Endothelial cell of umbilical vein (primary cell): Measurements from ENCODE around the gene TSSK6. TPM values are rescaled to one million over a fixed set of nuclear protein-coding genes. Genes with fewer than 3 reads are reported as not detected.

Experiments used
- BruUV-seq: library from RNA; stranded (reverse); fragments of 400-500 nt; replicated peaks from 2 replicates; lab custom pipeline; 2021; lab: Mats Ljungman, UMichigan
- CTCF ChIA-PET: fragments of 300-600, 350-600 bp; sonication (Branson Sonifier 250); formaldehyde crosslinking; loops from one replicate; lab custom pipeline; 2021; ENCODE audit warnings: antibody characterized with exemption, inconsistent platforms; lab: Charles Lee
- POLR2A ChIA-PET: fragments of 300-600, 350-600 bp; sonication (Branson Sonifier 250); formaldehyde crosslinking; loops from one replicate; lab custom pipeline; 2021; ENCODE audit warnings: antibody characterized with exemption, inconsistent platforms; lab: Charles Lee
- DNase-seq: peaks from one replicate; pipeline ENCODE4 v3.0.0-alpha.2; 2011; ENCODE audit warnings: low read depth, low spot score
- FAIRE-seq: peaks from 2 replicates; lab custom pipeline; 2011; peaks lifted over from hg19 to GRCh38; lab: Jason Lieb, UNC
- H2AFZ ChIP-seq: 2 replicates; pipeline ENCODE4 v1.6.0; 2012; ENCODE audit warnings: low read depth, low read length, control low read depth, inconsistent platforms
- H3K27ac ChIP-seq: 2 replicates; pipeline ENCODE4 v1.5.1; 2011; ENCODE audit warnings: low read depth, mild to moderate bottlenecking, control low read depth, low read length, moderate library complexity; ENCODE audit not compliant: insufficient read depth
- H3K27me3 ChIP-seq, 2 experiments: 2 replicates each; pipeline versions ENCODE4 v1.6.0 to v1.6.1; 2011; ENCODE audit warnings: low read length in 2 of 2, mixed read lengths in 1 of 2; ENCODE audit not compliant: control insufficient read depth in 2 of 2, insufficient read depth in 2 of 2
- H3K36me3 ChIP-seq, 2 experiments: 2 replicates in 1 of 2; 3 replicates in 1 of 2; pipeline ENCODE4 v1.5.1; 2011; ENCODE audit warnings: low read length in 2 of 2, mild to moderate bottlenecking in 1 of 2, moderate library complexity in 1 of 2; ENCODE audit not compliant: control insufficient read depth in 2 of 2, insufficient read depth in 2 of 2; ENCODE audit errors: extremely low read depth in 1 of 2
- H3K4me1 ChIP-seq: 3 replicates; pipeline ENCODE4 v1.5.1; 2011; ENCODE audit warnings: mild to moderate bottlenecking, low read length; ENCODE audit not compliant: control insufficient read depth, insufficient read depth; ENCODE audit errors: extremely low read depth
- H3K4me2 ChIP-seq: 2 replicates; pipeline ENCODE4 v1.6.1; 2011; ENCODE audit warnings: low read length, control low read depth, mixed read lengths; ENCODE audit not compliant: insufficient read depth
- H3K4me3 ChIP-seq, 3 experiments: fragments of 200-600 bp in 1 of 3; sonication (generic), shearing (Covaris generic) in 1 of 3; replicated peaks in 1 of 3; 2 replicates each; pipeline ENCODE4 v1.5.1; 2011 to 2016; ENCODE audit warnings: control low read depth in 3 of 3, low read length in 3 of 3, mild to moderate bottlenecking in 2 of 3, inconsistent platforms in 1 of 3, low read depth in 1 of 3, moderate library complexity in 1 of 3; ENCODE audit not compliant: insufficient read depth in 1 of 3
- H3K79me2 ChIP-seq: 2 replicates; pipeline ENCODE4 v1.6.0; 2012; ENCODE audit warnings: low read length, inconsistent platforms; ENCODE audit not compliant: control insufficient read depth, insufficient read depth
- H3K9ac ChIP-seq: replicated peaks from 2 replicates; pipeline ENCODE3; 2011; ENCODE audit warnings: low read length, control low read depth; ENCODE audit not compliant: insufficient read depth; ENCODE audit errors: extremely low read depth
- H3K9me1 ChIP-seq: replicated peaks from 3 replicates; pipeline ENCODE4 v1.6.0; 2011; ENCODE audit warnings: mild to moderate bottlenecking, low read length; ENCODE audit not compliant: control insufficient read depth, insufficient read depth; ENCODE audit errors: extremely low read depth
- H3K9me3 ChIP-seq: replicated peaks from 2 replicates; pipeline ENCODE4 v1.5.1; 2012; ENCODE audit warnings: low read length, inconsistent platforms; ENCODE audit not compliant: control insufficient read depth, insufficient read depth
- H4K20me1 ChIP-seq: replicated peaks from 2 replicates; pipeline ENCODE3; 2011; ENCODE audit warnings: mild to moderate bottlenecking, low read length; ENCODE audit not compliant: control insufficient read depth, insufficient read depth; ENCODE audit errors: extremely low read depth
- CTCF ChIP-seq, 2 donors: IDR thresholded peaks; 1 replicate in 1 of 2; 2 replicates in 1 of 2; pipeline ENCODE4 v1.5.1; 2011; ENCODE audit warnings: low read length in 2 of 2, mild to moderate bottlenecking in 2 of 2, moderate library complexity in 2 of 2, control low read depth in 1 of 2, inconsistent platforms in 1 of 2, low read depth in 1 of 2; ENCODE audit not compliant: insufficient read depth in 1 of 2; ENCODE audit errors: extremely low read depth in 1 of 2
- EZH2 ChIP-seq: IDR thresholded peaks from 2 replicates; pipeline ENCODE4 v1.6.1; 2012; ENCODE audit warnings: borderline replicate concordance, low read depth, mild to moderate bottlenecking, moderate library complexity, low read length, inconsistent platforms; ENCODE audit not compliant: severe bottlenecking
- FOS ChIP-seq: IDR thresholded peaks from 2 replicates; pipeline ENCODE4 v1.6.1; 2011; ENCODE audit warnings: mild to moderate bottlenecking, low read length, moderate library complexity, borderline replicate concordance; ENCODE audit not compliant: insufficient read depth
- GATA2 ChIP-seq: IDR thresholded peaks from 2 replicates; pipeline ENCODE4 v1.7.0; 2011; ENCODE audit warnings: low read depth, mild to moderate bottlenecking, moderate library complexity, mixed read lengths, low read length; ENCODE audit not compliant: insufficient read length, insufficient read depth
- JUN ChIP-seq: IDR thresholded peaks from 2 replicates; pipeline ENCODE4 v1.6.1; 2011; ENCODE audit warnings: borderline replicate concordance, low read depth; ENCODE audit not compliant: insufficient read length, insufficient read depth
- MAX ChIP-seq: IDR thresholded peaks from 2 replicates; pipeline ENCODE4 v1.6.1; 2011; ENCODE audit not compliant: insufficient read depth, insufficient read length
- MYC ChIP-seq: IDR thresholded peaks from one replicate; pipeline ENCODE4 v1.6.1; 2011; ENCODE audit warnings: mild to moderate bottlenecking, low read depth, low read length
- POLR2A ChIP-seq: IDR thresholded peaks from 2 replicates; pipeline ENCODE4 v1.6.1; 2012; ENCODE audit warnings: low read depth, mild to moderate bottlenecking, control low read depth, low read length
- POLR2AphosphoS5 ChIP-seq: IDR thresholded peaks from 2 replicates; pipeline ENCODE4 v1.6.1; 2012; ENCODE audit warnings: low read depth, mild to moderate bottlenecking, control low read depth, low read length, moderate library complexity; ENCODE audit not compliant: insufficient read depth
- dilution Hi-C: fragments of 300-500 bp; cut with MboI; formaldehyde crosslinking; loops from one replicate; pipeline ENCODE4 v1.15.0; 2019; ENCODE audit warnings: low sequenced_read_pairs; ENCODE audit not compliant: extremely low pct_ligation_motif_present
- intact Hi-C: fragments of 100-400 bp; cut with micrococcal nuclease; formaldehyde crosslinking; loops from one replicate; pipeline ENCODE4 v1.10.0; 2022
- polyA plus RNA-seq, 4 experiments: library from polyadenylated mRNA; depleted of rRNA in 3 of 4; stranded (reverse) in 3 of 4; unstranded in 1 of 4; fragments of >200 nt; gene quantifications; 2 replicates each; pipeline versions ENCODE4 v1.2.1 to v1.2.3, GENCODE V29; 2011 to 2012; ENCODE audit warnings: missing spikeins in 1 of 4
- total RNA-seq: library from RNA; stranded (reverse); gene quantifications from 2 replicates; pipeline ENCODE4 v1.2.3, GENCODE V29; 2021

TSSK6 gene
- total and polyA plus RNA-seq, 2 donors (not counting 3 experiments of a cell fraction or from before 2014, with no cell fraction given): 0.76 to 0.82 TPM

GRCh38 chr19:19561946-19562664 is 46.8 kb upstream of the TSSK6 start:
- Histone ChIP-seq H3K36me3 (no peaks in the 10 kb centered on the region), H3K79me2 (no peaks in the 10 kb centered on the region), H3K4me3 (no peak overlapping the region), H3K9ac (no peak overlapping the region), H2AFZ (no peak overlapping the region), H3K4me1 (no peaks in the 10 kb centered on the region), H3K27me3 (no peaks in the 10 kb centered on the region), H4K20me1 (no peaks in the 10 kb centered on the region), H3K9me3 (no peaks in the 10 kb centered on the region), H3K4me2 (no peak overlapping the region), H3K27ac (no peak overlapping the region), H3K9me1 (no peaks in the 10 kb centered on the region)
- intact Hi-C loops (no loop called here), dilution Hi-C loops (no loop called here)
- BruUV-seq: no TSS peak
- DNase-seq (no peak), FAIRE-seq (no peak)
- CTCF ChIA-PET: no interaction called here
- TF ChIP-seq MYC (no peak), POLR2A (no peak), EZH2 (no peak)
- POLR2A ChIA-PET: no interaction called here

GRCh38 chr19:19559931-19560330 is 44.6 kb upstream of the TSSK6 start:
- CTCF ChIA-PET: no interaction called here
- Histone ChIP-seq H3K4me2 (no peak overlapping the region), H2AFZ (no peak overlapping the region), H3K79me2 (no peaks in the 10 kb centered on the region), H3K9me1 (no peaks in the 10 kb centered on the region), H3K27me3 (no peaks in the 10 kb centered on the region), H3K36me3 (no peaks in the 10 kb centered on the region), H3K4me1 (no peaks in the 10 kb centered on the region), H3K9me3 (no peaks in the 10 kb centered on the region), H4K20me1 (no peaks in the 10 kb centered on the region), H3K9ac (no peak overlapping the region), H3K27ac (no peak overlapping the region), H3K4me3 (no peak overlapping the region)
- TF ChIP-seq EZH2: no peak
- no peak for TF ChIP-seq CTCF (IDR thresholded peaks at IDR 0.05; ENCODE audit: extremely low read depth in 1 of 2, insufficient read depth in 1 of 2, low read depth in 1 of 2, low read length in 2 of 2)
- no peak for TF ChIP-seq MAX
- no peak for TF ChIP-seq GATA2
- no peak for TF ChIP-seq FOS
- no peak for TF ChIP-seq JUN
- TF ChIP-seq POLR2A: no peak
- TF ChIP-seq MYC: no peak
- TF ChIP-seq POLR2AphosphoS5: no peak
- POLR2A ChIA-PET: no interaction called here
- intact Hi-C loops: no loop called here
- BruUV-seq: no TSS peak
- FAIRE-seq: no peak
- dilution Hi-C loops: no loop called here
- DNase-seq: no peak
